K562 (cell line): ENCODE results near the gene PLEKHA6. TPM values are rescaled to one million over a fixed set of nuclear protein-coding genes. Genes with fewer than 3 reads are reported as not detected.

Experiments used
- ATAC-seq: fragments of 200-7000 bp; cut with Tn5 transposase; 3 replicates; pipeline ENCODE4 v1.9.1; 2020; ENCODE audit warnings: moderate library complexity
- BruUV-seq: library from RNA; stranded (reverse); fragments of 400-500 nt; replicated peaks from 2 replicates; lab custom pipeline; 2021; lab: Mats Ljungman, UMichigan
- CTCF ChIA-PET: fragments of 300-600 bp; formaldehyde crosslinking; extraction: SDS; loops from one replicate; lab custom pipeline; 2021; ENCODE audit warnings: low intra/inter-chr PET ratio; lab: Yijun Ruan, JAX
- POLR2A ChIA-PET: fragments of 300-600, 350-650 bp; sonication (Branson Sonifier 250); formaldehyde crosslinking; extraction: SDS; loops from one replicate; lab custom pipeline; 2021; ENCODE audit warnings: antibody characterized with exemption, inconsistent platforms; lab: Yijun Ruan, JAX
- DNase-seq, 4 experiments: peaks; one replicate each; pipeline versions ENCODE4 v3.0.0 to v3.0.0-alpha.2; 2011 to 2018; ENCODE audit warnings: low spot score in 3 of 4, mixed read lengths in 3 of 4; ENCODE audit errors: extremely low read depth in 1 of 4
- FAIRE-seq: peaks from 2 replicates; lab custom pipeline; 2011; peaks lifted over from hg19 to GRCh38; lab: Jason Lieb, UNC
- H2AFZ ChIP-seq: 2 replicates; pipeline ENCODE4 v1.6.0; 2011; ENCODE audit warnings: low read depth, low read length, control low read depth, inconsistent platforms
- H3K27ac ChIP-seq: fragments of 200-600 bp; 3 replicates; pipeline ENCODE4 v1.8.0; 2011; ENCODE audit warnings: low read depth, mild to moderate bottlenecking, control low read depth, inconsistent platforms, low read length, moderate library complexity, mixed read lengths; ENCODE audit errors: extremely low read depth
- H3K27me3 ChIP-seq, 2 experiments: fragments of 300-600 bp in 1 of 2; 2 replicates in 1 of 2; 3 replicates in 1 of 2; pipeline versions ENCODE4 v1.6.0 to v1.8.0; 2011; ENCODE audit warnings: inconsistent platforms in 2 of 2, low read length in 2 of 2, mild to moderate bottlenecking in 1 of 2, mixed read lengths in 1 of 2, moderate library complexity in 1 of 2; ENCODE audit not compliant: control insufficient read depth in 2 of 2, insufficient read depth in 2 of 2
- H3K36me3 ChIP-seq: fragments of 300-600 bp; 3 replicates; pipeline ENCODE4 v1.8.0; 2011; ENCODE audit warnings: mild to moderate bottlenecking, low read length, inconsistent platforms; ENCODE audit not compliant: control insufficient read depth, insufficient read depth
- H3K4me1 ChIP-seq, 2 experiments: fragments of 200-600 bp in 1 of 2; replicated peaks in 1 of 2; 2 replicates in 1 of 2; 3 replicates in 1 of 2; pipeline versions ENCODE4 v1.5.1 to v1.8.0; 2011; ENCODE audit warnings: inconsistent platforms in 2 of 2, low read length in 2 of 2, mild to moderate bottlenecking in 1 of 2, mixed read lengths in 1 of 2, moderate library complexity in 1 of 2; ENCODE audit not compliant: control insufficient read depth in 2 of 2, insufficient read depth in 2 of 2
- H3K4me2 ChIP-seq: 2 replicates; pipeline ENCODE4 v1.6.1; 2011; ENCODE audit warnings: low read length, control low read depth, inconsistent platforms, mixed read lengths; ENCODE audit not compliant: insufficient read depth
- H3K4me3 ChIP-seq: fragments of 200-600 bp; sonication (generic), shearing (Covaris generic); 2 replicates; pipeline ENCODE4 v1.5.1; 2016; ENCODE audit warnings: control low read depth, inconsistent platforms
- H3K79me2 ChIP-seq: fragments of 200-600 bp; 3 replicates; pipeline ENCODE4 v1.8.0; 2011; ENCODE audit warnings: low read length, inconsistent platforms; ENCODE audit not compliant: control insufficient read depth, insufficient read depth
- H3K9ac ChIP-seq, 2 experiments: 2 replicates each; pipeline versions ENCODE4 v1.6.0 to v1.6.1; 2011; ENCODE audit warnings: low read depth in 2 of 2, low read length in 2 of 2, control low read depth in 1 of 2, inconsistent platforms in 1 of 2, mild to moderate bottlenecking in 1 of 2, mixed read lengths in 1 of 2; ENCODE audit not compliant: insufficient read depth in 1 of 2
- H3K9me1 ChIP-seq: one replicate; pipeline ENCODE4 v1.6.0; 2011; ENCODE audit warnings: inconsistent platforms, mild to moderate bottlenecking, low read length, moderate library complexity; ENCODE audit not compliant: control insufficient read depth, insufficient read depth
- H3K9me3 ChIP-seq: replicated peaks from 2 replicates; pipeline ENCODE4 v1.5.1; 2011; ENCODE audit warnings: low read depth, low read length, inconsistent platforms; ENCODE audit not compliant: control insufficient read depth, insufficient read depth
- H4K20me1 ChIP-seq: replicated peaks from 2 replicates; pipeline ENCODE4 v1.6.1; 2011; ENCODE audit warnings: low read length, inconsistent platforms, mixed read lengths; ENCODE audit not compliant: control insufficient read depth, insufficient read depth
- HMGXB4 ChIP-seq: sonication (generic); formaldehyde crosslinking; IDR thresholded peaks from 2 replicates; pipeline ENCODE4 v1.8.1; 2023; ENCODE audit warnings: mild to moderate bottlenecking, missing genetic modification reagents
- ID3 ChIP-seq, 2 experiments: fragments of 250-450 bp in 1 of 2; fragments of 450-650 bp in 1 of 2; sonication (Bioruptor Pico) in 1 of 2; IDR thresholded peaks; 2 replicates each; pipeline versions ENCODE4 v1.6.1 to v1.8.0; 2016 to 2021; ENCODE audit warnings: mild to moderate bottlenecking in 2 of 2, moderate library complexity in 2 of 2, missing compliant biosample characterization in 1 of 2, missing genetic modification characterization in 1 of 2
- NFE2L1 ChIP-seq: fragments of 450-650 bp; IDR thresholded peaks from 2 replicates; pipeline ENCODE4 v1.6.1; 2016; ENCODE audit warnings: missing genetic modification characterization, low read depth, mild to moderate bottlenecking, missing compliant biosample characterization, moderate library complexity, borderline replicate concordance
- PKNOX1 ChIP-seq: fragments of 450-650 bp; IDR thresholded peaks from 2 replicates; pipeline ENCODE4 v1.6.1; 2016
- RERE ChIP-seq: sonication (generic); formaldehyde crosslinking; IDR thresholded peaks from 2 replicates; pipeline ENCODE4 v1.8.0; 2023; ENCODE audit warnings: missing genetic modification reagents, mild to moderate bottlenecking, borderline replicate concordance
- TAF7 ChIP-seq: fragments of 450-650 bp; IDR thresholded peaks from 2 replicates; pipeline ENCODE4 v1.6.1; 2016; ENCODE audit warnings: missing genetic modification characterization, missing compliant biosample characterization
- XRCC3 ChIP-seq: fragments of 450-650 bp; IDR thresholded peaks from 2 replicates; pipeline ENCODE4 v1.6.1; 2017; ENCODE audit warnings: mild to moderate bottlenecking, moderate library complexity
- ZFP91 ChIP-seq: sonication (generic); formaldehyde crosslinking; IDR thresholded peaks from 2 replicates; pipeline ENCODE4 v1.8.0; 2022; ENCODE audit warnings: mild to moderate bottlenecking, missing genetic modification reagents
- ZNF354B ChIP-seq: fragments of 250-450 bp; sonication (Bioruptor Pico); IDR thresholded peaks from 2 replicates; pipeline ENCODE4 v1.4.0; 2020
- ZNF644 ChIP-seq: fragments of 200-800 bp; sonication (Bioruptor generic); IDR thresholded peaks from 2 replicates; pipeline ENCODE4 v1.6.1; 2016; ENCODE audit warnings: low read depth, missing genetic modification characterization, missing compliant biosample characterization
- WGBS: fragments of 100-300 bp; shearing (Covaris generic); methylation state at CpG from one replicate; pipeline ENCODE4 v1.1.6; 2016; ENCODE audit warnings: low coverage, mixed read lengths; ENCODE audit not compliant: insufficient coverage; ENCODE audit errors: missing lambda C conversion rate; 5-methylcytosine and 5-hydroxymethylcytosine counted together
- in situ Hi-C: fragments of 300-500 bp; cut with MboI; formaldehyde crosslinking; loops from 4 replicates; pipeline ENCODE4 v1.15.0; 2018; ENCODE audit warnings: inconsistent platforms, mixed read lengths
- intact Hi-C: fragments of 100-400 bp; cut with micrococcal nuclease; formaldehyde crosslinking; loops from 2 replicates; pipeline ENCODE4 v1.14.2; 2022
- polyA plus RNA-seq, 8 experiments: library from polyadenylated mRNA; depleted of rRNA in 4 of 8; stranded (reverse) in 5 of 8; unstranded in 3 of 8; fragments of >200 nt; fragmentation: Nextera tagmentation in 2 of 8; fragmentation: Illumina TruSeq in 1 of 8; extraction: Ambion mirVana in 2 of 8; extraction: Trizol in 1 of 8; gene quantifications; 2 replicates each; pipeline versions ENCODE4 v1.2.1 to v1.2.3, GENCODE V29; 2011 to 2014; ENCODE audit warnings: inconsistent platforms in 1 of 8, missing spikeins in 1 of 8
- total RNA-seq, 7 experiments: library from RNA; depleted of rRNA in 6 of 7; stranded (reverse); fragments of >200 nt in 6 of 7; fragmentation: Illumina TruSeq in 2 of 7; extraction: Trizol in 2 of 7; gene quantifications; 2 replicates each; pipeline versions ENCODE4 v1.2.1 to v1.2.3, GENCODE V29; 2011 to 2021; ENCODE audit warnings: low replicate concordance in 1 of 7

PLEKHA6 gene
- total and polyA plus RNA-seq, 9 of the 15 experiments (the other 6 are each of a cell fraction or from before 2014, with no cell fraction given): under 0.01 to 0.33 (median 0.01) TPM; not detected in 4

DNA sequence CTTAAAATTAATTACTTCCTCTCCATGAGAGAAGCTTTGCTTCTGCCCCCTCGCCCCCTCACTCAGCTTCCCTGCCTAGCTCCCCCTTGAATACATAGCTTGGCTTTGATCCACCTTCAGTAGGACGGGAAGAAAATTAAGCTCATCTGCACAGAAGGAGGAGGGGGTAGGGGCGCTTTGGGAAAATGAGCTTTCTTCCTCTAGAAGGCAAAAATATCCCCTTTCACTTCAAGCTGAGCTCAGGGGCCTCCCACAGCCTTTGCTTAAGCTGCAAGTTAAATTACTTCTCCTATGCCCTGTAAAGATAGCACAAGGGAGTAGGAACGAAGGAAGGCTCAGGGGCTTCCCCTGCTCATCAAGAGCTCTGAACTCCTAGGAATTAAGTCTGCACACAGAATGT, 80.8 kb downstream of the PLEKHA6 start:
- Histone ChIP-seq H3K27ac (no peak overlapping the region), H3K9ac (no peak overlapping the region), H3K4me1 (no peaks in the 10 kb centered on the region), H3K4me2 (no peak overlapping the region), H3K36me3 (no peaks in the 10 kb centered on the region), H3K4me3 (no peak overlapping the region), H4K20me1 (no peaks in the 10 kb centered on the region; the same call in 1 of the 2 replicates), H2AFZ (no peak overlapping the region), H3K9me1 (no peaks in the 10 kb centered on the region), H3K27me3 (peaks cover 23 to 68% of the 10 kb centered on the region in 2 experiments), H3K9me3 (no peaks in the 10 kb centered on the region), H3K79me2 (no peaks in the 10 kb centered on the region)
- BruUV-seq: no TSS peak
- no peak for DNase-seq
- no peak for FAIRE-seq
- ChIA-PET CTCF (no interaction called here), POLR2A (interaction anchor here (0.5 to 1.7 kb wide), 3 partner anchors 8 to 37 kb away, joined by 3 read pairs; no protein-coding TSS in a partner anchor)
- no peak for ATAC-seq
- intact Hi-C loops (no loop called here), in situ Hi-C loops (no loop called here)
- 2% methylated on average over 4 of the region's 4 CpGs for WGBS
- TF ChIP-seq NFE2L1 (tag) (no peak), PKNOX1 (no peak), ZNF354B (CRISPR knock-in tag) (no peak), RERE (CRISPR knock-in tag) (no peak), ZFP91 (CRISPR knock-in tag) (no peak), XRCC3 (no peak), ID3 (CRISPR knock-in tag; IDR thresholded peaks at IDR 0.05) (no peak), ID3 (tag; IDR thresholded peaks at IDR 0.05) (no peak), HMGXB4 (CRISPR knock-in tag) (no peak), ZNF644 (tag) (no peak), TAF7 (tag) (no peak)
